Smooth muscle cell (in vitro differentiated cells): ENCODE data around the gene CDH4. TPM values are rescaled to one million over a fixed set of nuclear protein-coding genes. Genes with fewer than 3 reads are reported as not detected.

Experiments used
- DNase-seq: peaks from one replicate; lab custom pipeline; 2025; ENCODE audit not compliant: unreplicated experiment; lab: John Stamatoyannopoulos, UW
- H2AFZ ChIP-seq: fragments of 200-600 bp; sonication (generic); 2 replicates; pipeline ENCODE4 v1.6.0; 2016; ENCODE audit warnings: antibody characterized with exemption, low read depth, mild to moderate bottlenecking
- H3F3A ChIP-seq: fragments of 200-600 bp; sonication (generic); 2 replicates; pipeline ENCODE4 v1.6.0; 2017; ENCODE audit warnings: antibody characterized with exemption, low read depth
- H3K27ac ChIP-seq: fragments of 200-600 bp; sonication (generic); 2 replicates; pipeline ENCODE4 v1.5.1; 2016; ENCODE audit warnings: low read depth, mild to moderate bottlenecking
- H3K27me3 ChIP-seq: fragments of 200-600 bp; sonication (generic); 2 replicates; pipeline ENCODE4 v1.6.1; 2016; ENCODE audit warnings: low read depth, mild to moderate bottlenecking
- H3K36me3 ChIP-seq: fragments of 200-600 bp; sonication (generic); 2 replicates; pipeline ENCODE4 v1.5.1; 2016; ENCODE audit warnings: low read depth
- H3K4me1 ChIP-seq: fragments of 200-600 bp; sonication (generic); 2 replicates; pipeline ENCODE4 v1.5.1; 2016; ENCODE audit warnings: low read depth
- H3K4me2 ChIP-seq: fragments of 200-600 bp; sonication (generic); 2 replicates; pipeline ENCODE4 v1.6.0; 2016; ENCODE audit warnings: mild to moderate bottlenecking
- H3K4me3 ChIP-seq: fragments of 200-600 bp; sonication (generic); 2 replicates; pipeline ENCODE4 v1.5.1; 2016; ENCODE audit warnings: mild to moderate bottlenecking
- H3K79me2 ChIP-seq: fragments of 200-600 bp; sonication (generic); 2 replicates; pipeline ENCODE4 v1.6.0; 2016; ENCODE audit warnings: low read depth, mild to moderate bottlenecking
- H3K9ac ChIP-seq: fragments of 200-600 bp; sonication (generic); 2 replicates; pipeline ENCODE4 v1.6.0; 2016; ENCODE audit warnings: low read depth
- H3K9me3 ChIP-seq: fragments of 200-600 bp; sonication (generic); replicated peaks from 2 replicates; pipeline ENCODE4 v1.5.1; 2016; ENCODE audit warnings: low read depth
- H4K20me1 ChIP-seq: fragments of 200-600 bp; sonication (generic); 2 replicates; pipeline ENCODE4 v1.6.0; 2016; ENCODE audit warnings: low read depth
- CTCF ChIP-seq: fragments of 200-600 bp; sonication (generic); IDR thresholded peaks from 2 replicates; pipeline ENCODE4 v1.5.1; 2017; ENCODE audit warnings: borderline replicate concordance, mild to moderate bottlenecking, antibody characterized with exemption; ENCODE audit not compliant: insufficient read depth, poor library complexity, severe bottlenecking
- WGBS: methylation state at CpG from one replicate; pipeline ENCODE4 v1.1.7; 2016; ENCODE audit warnings: low lambda C conversion rate; 5-methylcytosine and 5-hydroxymethylcytosine counted together
- polyA plus RNA-seq: library from polyadenylated mRNA; unstranded; fragments of >200 nt; fragmentation: Nextera tagmentation; extraction: Ambion mirVana; gene quantifications from 2 replicates; pipeline ENCODE4 v1.2.1, GENCODE V29; 2016
- total RNA-seq: library from RNA; depleted of rRNA; stranded (reverse); fragments of >200 nt; gene quantifications from 2 replicates; pipeline ENCODE4 v1.2.3, GENCODE V29; 2014

CDH4 gene
- total and polyA plus RNA-seq, 2 experiments from 2014 or later = 0.03 to 0.04 TPM

DNA sequence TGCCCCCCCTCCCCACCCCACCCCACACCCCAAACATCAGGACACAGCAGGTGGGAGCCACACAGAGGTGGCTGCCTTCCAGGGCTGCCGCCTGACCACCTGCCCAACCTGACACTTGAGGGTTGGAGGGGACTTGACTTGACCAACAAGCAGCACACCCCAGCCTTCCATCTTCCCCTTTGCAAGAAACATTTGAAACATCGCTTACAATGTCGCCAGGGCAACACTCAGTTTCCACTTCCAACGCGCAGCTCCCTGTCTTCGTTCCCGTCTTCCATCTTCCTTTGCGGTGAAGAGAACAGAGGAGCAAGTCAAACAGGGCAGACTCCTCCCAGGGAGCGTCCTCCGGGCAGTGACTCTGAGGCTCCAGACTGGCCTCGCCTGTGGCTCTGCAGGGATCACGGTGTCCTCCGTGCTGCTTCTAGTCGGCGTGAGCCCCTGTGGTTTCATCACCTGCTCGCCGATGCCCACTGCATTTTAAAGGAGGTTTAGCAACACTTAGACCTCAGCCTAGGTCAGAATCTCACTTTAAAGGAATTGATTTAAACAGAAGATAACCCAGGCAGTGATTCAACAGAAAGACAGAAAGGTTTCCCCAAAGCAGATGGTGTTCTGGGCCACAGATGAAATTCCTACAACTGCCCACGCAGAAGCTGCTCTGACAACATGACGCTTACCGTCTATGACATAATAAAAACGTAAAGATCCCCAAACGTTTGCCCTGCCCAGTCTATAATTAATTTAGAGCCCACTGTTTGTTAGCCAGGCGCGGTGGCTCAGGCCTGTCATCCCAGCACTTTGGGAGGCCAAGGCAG lies 682.9 kb downstream of the CDH4 start:
- no peaks in the 10 kb centered on the region for H3K4me1 ChIP-seq
- no peaks in the 10 kb centered on the region for H4K20me1 ChIP-seq
- no peak overlapping the region for H2AFZ ChIP-seq
- no peaks in the 10 kb centered on the region for H3K79me2 ChIP-seq
- H3K27ac ChIP-seq = no peak overlapping the region
- DNase-seq = no peak
- 67% methylated on average over 24 of the region's 24 CpGs for WGBS
- H3K9me3 ChIP-seq = no peaks in the 10 kb centered on the region
- no peaks in the 10 kb centered on the region for H3K27me3 ChIP-seq
- H3K4me3 ChIP-seq = no peak overlapping the region
- H3K36me3 ChIP-seq = no peaks in the 10 kb centered on the region
- no peak for TF ChIP-seq CTCF
- no peak overlapping the region for H3K9ac ChIP-seq
- no peak overlapping the region for H3K4me2 ChIP-seq
- no peaks in the 10 kb centered on the region for H3F3A ChIP-seq

GRCh38 chr20:61935926-61936700 lies 684.1 kb downstream of the CDH4 start:
- Histone ChIP-seq H4K20me1 (no peaks in the 10 kb centered on the region), H3K4me1 (no peaks in the 10 kb centered on the region), H3K79me2 (no peaks in the 10 kb centered on the region), H3K27me3 (no peaks in the 10 kb centered on the region), H3K4me2 (no peak overlapping the region), H3K4me3 (no peak overlapping the region), H2AFZ (no peak overlapping the region), H3K27ac (no peak overlapping the region), H3K9me3 (no peaks in the 10 kb centered on the region), H3F3A (no peaks in the 10 kb centered on the region), H3K36me3 (no peaks in the 10 kb centered on the region), H3K9ac (no peak overlapping the region)
- DNase-seq = no peak
- TF ChIP-seq CTCF = no peak
- 94% methylated on average over 12 of the region's 14 CpGs for WGBS

GRCh38 chr20:61936701-61937131 lies 684.7 kb downstream of the CDH4 start:
- TF ChIP-seq CTCF = no peak
- WGBS = 96% methylated on average over 29 of the region's 29 CpGs
- no peak overlapping the region for H3K27ac ChIP-seq
- no peaks in the 10 kb centered on the region for H3K36me3 ChIP-seq
- no peaks in the 10 kb centered on the region for H3K27me3 ChIP-seq
- H2AFZ ChIP-seq = no peak overlapping the region
- H4K20me1 ChIP-seq = no peaks in the 10 kb centered on the region
- no peak for DNase-seq
- no peaks in the 10 kb centered on the region for H3K9me3 ChIP-seq
- H3K4me2 ChIP-seq = no peak overlapping the region
- H3F3A ChIP-seq = no peaks in the 10 kb centered on the region
- no peak overlapping the region for H3K4me3 ChIP-seq
- H3K79me2 ChIP-seq = no peaks in the 10 kb centered on the region
- no peak overlapping the region for H3K9ac ChIP-seq
- H3K4me1 ChIP-seq = no peaks in the 10 kb centered on the region
